ENCODE measurements around the gene ZNF497.
"Not testable (repeated sequence)": the region's sequence is repeated elsewhere in the genome, so short reads cannot be mapped to it uniquely, and the experiment has no call there.

Gene ZNF497

GRCh38 chr19:58406818-58407657 lies 44.5 kb upstream of the ZNF497 start:
- TF ChIP-seq, protein P1, sequence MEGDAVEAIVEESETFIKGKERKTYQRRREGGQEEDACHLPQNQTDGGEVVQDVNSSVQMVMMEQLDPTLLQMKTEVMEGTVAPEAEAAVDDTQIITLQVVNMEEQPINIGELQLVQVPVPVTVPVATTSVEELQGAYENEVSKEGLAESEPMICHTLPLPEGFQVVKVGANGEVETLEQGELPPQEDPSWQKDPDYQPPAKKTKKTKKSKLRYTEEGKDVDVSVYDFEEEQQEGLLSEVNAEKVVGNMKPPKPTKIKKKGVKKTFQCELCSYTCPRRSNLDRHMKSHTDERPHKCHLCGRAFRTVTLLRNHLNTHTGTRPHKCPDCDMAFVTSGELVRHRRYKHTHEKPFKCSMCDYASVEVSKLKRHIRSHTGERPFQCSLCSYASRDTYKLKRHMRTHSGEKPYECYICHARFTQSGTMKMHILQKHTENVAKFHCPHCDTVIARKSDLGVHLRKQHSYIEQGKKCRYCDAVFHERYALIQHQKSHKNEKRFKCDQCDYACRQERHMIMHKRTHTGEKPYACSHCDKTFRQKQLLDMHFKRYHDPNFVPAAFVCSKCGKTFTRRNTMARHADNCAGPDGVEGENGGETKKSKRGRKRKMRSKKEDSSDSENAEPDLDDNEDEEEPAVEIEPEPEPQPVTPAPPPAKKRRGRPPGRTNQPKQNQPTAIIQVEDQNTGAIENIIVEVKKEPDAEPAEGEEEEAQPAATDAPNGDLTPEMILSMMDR (conservative IDR thresholded peaks at IDR 0.05; ENCODE audit: low read depth, low read length): peak; percentile 40; the same call in 1 of the 2 replicates
- Histone ChIP-seq H3K27ac (no peak overlapping the region), H3K27me3 (ENCODE audit: insufficient read depth, low read depth) (no peaks in the 10 kb centered on the region), H3K9ac (no peak overlapping the region), H3K79me2 (ENCODE audit: insufficient read depth, low read depth) (0 out of 2 replicates have a peak, but pooled peaks cover 8% of the 10 kb centered on the region), H3K36me3 (ENCODE audit: insufficient read depth) (no peaks in the 10 kb centered on the region), H3K4me1 (ENCODE audit: low read depth, poor library complexity, severe bottlenecking) (peaks cover 22% of the 10 kb centered on the region), H4K20me1 (ENCODE audit: insufficient read depth) (no peaks in the 10 kb centered on the region), H3K4me2 (peak overlapping the region; percentile 98), H2AFZ (ENCODE audit: low read depth) (no peak overlapping the region), H3K4me3 (IDR thresholded peaks at IDR 0.05; ENCODE audit: insufficient read depth, low read depth, low read length) (no peak overlapping the region)

- H3K4me3 ChIP-seq (IDR thresholded peaks at IDR 0.05; ENCODE audit: insufficient read depth, low read depth, low read length); H3K79me2 ChIP-seq (ENCODE audit: insufficient read depth, low read depth); H3K27me3 ChIP-seq (ENCODE audit: insufficient read depth, low read depth); H3K36me3 ChIP-seq (ENCODE audit: insufficient read depth); H3K4me2 ChIP-seq; H2AFZ ChIP-seq (ENCODE audit: low read depth); H4K20me1 ChIP-seq (ENCODE audit: insufficient read depth); H3K9ac ChIP-seq; H3K27ac ChIP-seq: not testable (repeated sequence)
- H3K4me1 ChIP-seq (ENCODE audit: low read depth, poor library complexity, severe bottlenecking): peaks cover 21% of the 10 kb centered on the region
Measured at GRCh38 chr19:58403920-58404478, 41.4 kb upstream of the ZNF497 start.

- Histone ChIP-seq H3K4me2 (peak overlapping the region; percentile 55), H3K4me3 (IDR thresholded peaks at IDR 0.05; ENCODE audit: insufficient read depth, low read depth, low read length) (no peak overlapping the region), H3K4me1 (ENCODE audit: low read depth, poor library complexity, severe bottlenecking) (peaks cover 13% of the 10 kb centered on the region), H4K20me1 (ENCODE audit: insufficient read depth) (no peaks in the 10 kb centered on the region), H3K79me2 (ENCODE audit: insufficient read depth, low read depth) (no peaks in the 10 kb centered on the region), H3K9ac (peak overlapping the region; percentile 37; the same call in 1 of the 2 replicates), H3K27ac (0 out of 2 replicates have a peak overlapping the region, but pooled peaks have one; percentile 34), H2AFZ (ENCODE audit: low read depth) (peak overlapping the region; percentile 80; the same call in 1 of the 2 replicates), H3K36me3 (ENCODE audit: insufficient read depth) (no peaks in the 10 kb centered on the region), H3K27me3 (ENCODE audit: insufficient read depth, low read depth) (no peaks in the 10 kb centered on the region)
- TF ChIP-seq, protein P1 (conservative IDR thresholded peaks at IDR 0.05; ENCODE audit: low read depth, low read length): no peak
Measured at GRCh38 chr19:58401840-58402421, 39.4 kb upstream of the ZNF497 start.

GRCh38 chr19:58400916-58401839 lies 38.6 kb upstream of the ZNF497 start:
- H3K27me3 ChIP-seq (ENCODE audit: insufficient read depth, low read depth): no peaks in the 10 kb centered on the region
- TF ChIP-seq, protein P1 (conservative IDR thresholded peaks at IDR 0.05; ENCODE audit: low read depth, low read length): no peak
- peak overlapping the region; percentile 86 for H3K4me2 ChIP-seq
- no peaks in the 10 kb centered on the region for H4K20me1 ChIP-seq (ENCODE audit: insufficient read depth)
- no peaks in the 10 kb centered on the region for H3K79me2 ChIP-seq (ENCODE audit: insufficient read depth, low read depth)
- peak overlapping the region; percentile 80 for H2AFZ ChIP-seq (ENCODE audit: low read depth)
- H3K4me3 ChIP-seq (IDR thresholded peaks at IDR 0.05; ENCODE audit: insufficient read depth, low read depth, low read length): no peak overlapping the region
- H3K36me3 ChIP-seq (ENCODE audit: insufficient read depth): no peaks in the 10 kb centered on the region
- H3K27ac ChIP-seq: peak overlapping the region; percentile 34
- H3K4me1 ChIP-seq (ENCODE audit: low read depth, poor library complexity, severe bottlenecking): peaks cover 13% of the 10 kb centered on the region
- H3K9ac ChIP-seq: peak overlapping the region; percentile 37; the same call in 1 of the 2 replicates
